ENCODE measurements around the gene SLC25A46. TPM values are rescaled to one million over a fixed set of nuclear protein-coding genes. Genes with fewer than 3 reads are reported as not detected.

SLC25A46 gene
- total and polyA plus RNA-seq, 2 of the 8 experiments (the other 6 are each of a cell fraction or from before 2014, with no cell fraction given): 10.6 to 21.7 TPM

DNA sequence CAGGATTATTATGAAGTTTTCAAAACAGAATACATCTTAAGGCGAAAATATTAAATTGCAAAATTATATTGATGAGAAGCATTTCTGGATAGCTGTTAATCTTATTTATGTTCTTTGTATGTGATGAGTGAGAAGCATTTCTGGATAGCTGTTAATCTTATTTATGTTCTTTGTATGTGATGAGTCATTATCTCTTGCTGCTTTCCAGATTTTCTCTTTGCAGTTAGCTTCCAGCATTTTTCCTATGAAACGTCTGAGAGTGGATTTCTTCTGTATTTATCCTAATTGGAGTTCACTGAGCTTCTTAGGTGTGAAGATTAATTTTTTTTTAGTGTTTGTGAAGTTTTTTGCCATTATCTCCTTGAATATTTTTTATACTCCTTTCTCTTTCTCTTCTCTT lies 20.5 kb upstream of the SLC25A46 start (continued):
- TF ChIP-seq CTBP2 (IDR thresholded peaks at IDR 0.05; ENCODE audit: borderline replicate concordance, insufficient read depth, insufficient read length, low read length): no peak
- TF ChIP-seq SRF (IDR thresholded peaks at IDR 0.05; ENCODE audit: low read depth, low read length): no peak
- no peak for TF ChIP-seq POU5F1 (IDR thresholded peaks at IDR 0.05; ENCODE audit: low read depth, low read length)
- no peak for TF ChIP-seq RAD21 (IDR thresholded peaks at IDR 0.05 in 1 of 2, conservative IDR thresholded peaks at IDR 0.05 in 1 of 2; ENCODE audit: low read depth in 2 of 2, low read length in 2 of 2)
